SK-N-SH treated with all-trans-retinoic acid at 6 μM for 48 hours (cell line): ENCODE measurements around the gene FLT4.

Source experiments
- ESRRG ChIP-seq: fragments of 250-450 bp; sonication (Bioruptor Pico); IDR thresholded peaks from 2 replicates; pipeline ENCODE4 v1.6.1; 2021; ENCODE audit warnings: mild to moderate bottlenecking
- RARB ChIP-seq: fragments of 250-450 bp; sonication (Bioruptor Pico); IDR thresholded peaks from 2 replicates; pipeline ENCODE4 v1.8.0; 2021; ENCODE audit warnings: mild to moderate bottlenecking, moderate library complexity
- ZFP3 ChIP-seq: fragments of 250-450 bp; sonication (Bioruptor Pico); IDR thresholded peaks from 2 replicates; pipeline ENCODE4 v1.5.0; 2020; ENCODE audit warnings: mild to moderate bottlenecking, moderate library complexity
- ZFP30 ChIP-seq: fragments of 450-650 bp; formaldehyde crosslinking; IDR thresholded peaks from 2 replicates; pipeline ENCODE4 v1.5.0; 2022; ENCODE audit warnings: mild to moderate bottlenecking, moderate library complexity
- TF ChIP-seq, protein P1 (sequence below): fragments of 250-450 bp; sonication (Bioruptor Pico); IDR thresholded peaks from 2 replicates; pipeline ENCODE4 v1.5.0; 2020; ENCODE audit warnings: mild to moderate bottlenecking, moderate library complexity

DNA sequence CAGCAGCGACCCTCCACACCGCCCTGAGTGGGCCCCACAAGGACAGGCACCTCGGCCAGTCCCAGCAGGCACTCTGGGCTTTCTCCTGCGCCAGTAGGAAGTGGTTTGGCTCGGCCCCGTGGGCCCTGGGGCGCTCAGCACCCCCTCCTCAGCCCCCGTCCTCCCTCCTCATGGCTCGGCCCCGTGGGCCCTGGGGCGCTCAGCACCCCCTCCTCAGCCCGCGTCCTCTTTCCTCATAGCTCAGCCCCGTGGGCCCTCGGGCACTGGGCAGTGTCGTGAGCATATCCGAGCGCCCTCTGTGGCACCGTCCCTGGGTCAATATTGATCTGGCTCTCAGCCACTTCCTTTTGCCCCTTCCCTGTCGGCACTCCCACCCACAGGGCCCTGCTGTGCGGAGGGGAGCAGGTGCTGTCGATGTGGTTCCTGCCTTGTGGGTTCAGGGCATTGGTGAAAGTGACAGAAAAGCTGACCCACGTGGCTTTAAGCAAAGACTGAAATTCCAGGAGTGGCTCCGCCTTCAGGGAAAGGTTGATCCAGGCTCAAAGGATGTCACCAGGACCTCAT lies 52.6 kb downstream of the FLT4 start:
- TF ChIP-seq ZFP3 (no peak), ESRRG (no peak), ZFP30 (no peak), RARB (CRISPR knock-in tag) (no peak)
- TF ChIP-seq, protein P1, sequence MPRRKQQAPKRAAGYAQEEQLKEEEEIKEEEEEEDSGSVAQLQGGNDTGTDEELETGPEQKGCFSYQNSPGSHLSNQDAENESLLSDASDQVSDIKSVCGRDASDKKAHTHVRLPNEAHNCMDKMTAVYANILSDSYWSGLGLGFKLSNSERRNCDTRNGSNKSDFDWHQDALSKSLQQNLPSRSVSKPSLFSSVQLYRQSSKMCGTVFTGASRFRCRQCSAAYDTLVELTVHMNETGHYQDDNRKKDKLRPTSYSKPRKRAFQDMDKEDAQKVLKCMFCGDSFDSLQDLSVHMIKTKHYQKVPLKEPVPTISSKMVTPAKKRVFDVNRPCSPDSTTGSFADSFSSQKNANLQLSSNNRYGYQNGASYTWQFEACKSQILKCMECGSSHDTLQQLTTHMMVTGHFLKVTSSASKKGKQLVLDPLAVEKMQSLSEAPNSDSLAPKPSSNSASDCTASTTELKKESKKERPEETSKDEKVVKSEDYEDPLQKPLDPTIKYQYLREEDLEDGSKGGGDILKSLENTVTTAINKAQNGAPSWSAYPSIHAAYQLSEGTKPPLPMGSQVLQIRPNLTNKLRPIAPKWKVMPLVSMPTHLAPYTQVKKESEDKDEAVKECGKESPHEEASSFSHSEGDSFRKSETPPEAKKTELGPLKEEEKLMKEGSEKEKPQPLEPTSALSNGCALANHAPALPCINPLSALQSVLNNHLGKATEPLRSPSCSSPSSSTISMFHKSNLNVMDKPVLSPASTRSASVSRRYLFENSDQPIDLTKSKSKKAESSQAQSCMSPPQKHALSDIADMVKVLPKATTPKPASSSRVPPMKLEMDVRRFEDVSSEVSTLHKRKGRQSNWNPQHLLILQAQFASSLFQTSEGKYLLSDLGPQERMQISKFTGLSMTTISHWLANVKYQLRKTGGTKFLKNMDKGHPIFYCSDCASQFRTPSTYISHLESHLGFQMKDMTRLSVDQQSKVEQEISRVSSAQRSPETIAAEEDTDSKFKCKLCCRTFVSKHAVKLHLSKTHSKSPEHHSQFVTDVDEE (CRISPR knock-in tag) = no peak
